ENCODE measurements around the gene PPBP.
"Not testable (repeated sequence)": the region's sequence is repeated elsewhere in the genome, so short reads cannot be mapped to it uniquely, and the experiment has no call there.

PPBP gene

GRCh38 chr4:73991742-73992000 is 3.7 kb upstream of the PPBP start:
- FAIRE-seq = no peak

- no peak for FAIRE-seq
Observed at GRCh38 chr4:73990988-73991741, 3.2 kb upstream of the PPBP start.

GRCh38 chr4:73989928-73990327 is 1.9 kb upstream of the PPBP start:
- no peak for FAIRE-seq

- no peak for FAIRE-seq
Observed at GRCh38 chr4:73989031-73989430, 1.0 kb upstream of the PPBP start.

GRCh38 chr4:73985528-73985852 is 2.5 kb downstream of the PPBP start:
- no peak for FAIRE-seq

GRCh38 chr4:73984736-73985527 is 3.1 kb downstream of the PPBP start:
- no peak for FAIRE-seq

DNA sequence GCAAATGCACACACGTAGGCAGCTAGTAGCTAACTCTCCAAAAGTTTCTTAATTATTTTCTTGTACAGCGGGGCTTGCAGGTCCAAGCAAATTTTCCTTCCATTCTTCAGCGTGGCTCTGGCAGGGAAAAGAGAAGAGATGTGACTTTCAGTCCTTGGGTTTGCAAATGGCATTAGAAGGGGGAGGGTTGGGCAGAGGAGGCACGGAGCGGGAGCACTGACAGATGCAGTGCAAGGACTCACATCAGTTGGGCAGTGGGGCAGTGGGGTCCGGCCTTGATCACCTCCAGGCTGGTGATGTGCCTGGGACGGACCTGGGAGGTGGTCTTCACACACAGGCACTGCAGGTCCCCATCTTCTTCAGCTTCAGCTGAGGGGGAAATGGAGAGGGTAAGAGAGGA is 6.8 kb downstream of the PPBP start:
- FAIRE-seq = not testable (repeated sequence)

DNA sequence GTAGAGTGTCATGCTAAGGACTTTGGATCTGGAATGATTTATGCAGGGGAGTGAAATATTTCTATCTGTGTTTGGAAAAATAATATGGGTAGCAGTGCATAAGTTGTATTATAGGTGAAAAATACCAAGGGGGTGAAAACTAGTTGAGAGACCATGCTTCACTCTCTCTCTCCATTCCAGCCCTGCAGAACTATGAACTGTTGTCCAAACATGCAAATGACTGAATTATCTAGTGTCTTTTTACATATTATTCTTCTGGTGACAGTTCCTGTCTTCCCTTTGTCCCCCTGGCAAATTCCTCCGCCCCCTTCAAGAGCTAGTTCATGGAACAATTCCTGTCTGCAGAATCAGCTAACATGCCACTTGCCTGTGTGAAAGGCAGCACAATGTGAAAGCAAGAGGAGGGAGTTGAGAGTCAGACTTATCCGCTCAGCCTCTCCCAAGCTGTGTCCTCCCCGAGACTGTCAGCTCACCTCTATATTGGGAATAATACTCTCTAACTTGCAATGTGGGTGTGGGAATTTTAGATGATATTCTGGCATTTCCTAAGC is 8.5 kb downstream of the PPBP start:
- no peak for FAIRE-seq

GRCh38 chr4:73978886-73979285 is 9.1 kb downstream of the PPBP start:
- no peak for FAIRE-seq

GRCh38 chr4:73976716-73977115 is 11.3 kb downstream of the PPBP start:
- no peak for FAIRE-seq

- FAIRE-seq = no peak
Observed at GRCh38 chr4:73976217-73976616, 11.8 kb downstream of the PPBP start.

DNA sequence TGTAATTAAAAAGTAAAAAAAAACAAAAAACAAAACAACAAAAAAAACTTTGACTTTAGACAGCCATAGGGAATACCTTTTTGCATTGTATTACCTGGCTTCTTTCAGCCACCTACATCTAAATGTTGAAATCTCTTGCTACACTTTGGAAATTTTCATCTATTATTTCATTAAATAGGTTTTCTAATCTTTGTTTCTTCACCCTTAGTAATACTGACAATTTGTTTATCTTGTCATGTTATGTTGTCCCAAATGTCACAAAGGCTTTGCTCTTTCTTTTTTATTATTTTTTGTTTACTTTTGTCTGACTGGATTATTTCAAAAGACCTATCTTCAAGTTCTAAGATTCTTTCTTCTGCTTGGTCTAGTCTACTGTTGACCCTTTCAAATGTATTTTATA is 13.6 kb downstream of the PPBP start:
- FAIRE-seq = no peak

DNA sequence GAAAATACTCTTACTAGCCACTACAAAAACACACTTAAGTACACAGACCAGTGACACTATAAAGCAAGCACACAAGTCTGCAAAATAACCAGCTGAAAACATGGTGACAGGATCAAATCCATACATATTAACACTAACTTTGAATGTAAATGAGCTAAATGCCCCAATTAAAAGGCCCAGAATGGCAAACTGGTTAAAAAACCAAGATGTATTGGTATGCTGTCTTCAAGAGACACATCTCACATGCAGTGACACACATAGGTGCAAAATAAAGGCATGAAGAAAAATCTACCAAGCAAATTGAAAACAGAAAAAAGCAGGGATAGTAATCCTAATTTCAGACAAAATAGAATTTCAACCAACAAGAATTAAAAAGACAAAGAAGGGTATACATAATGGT is 17.0 kb downstream of the PPBP start:
- no peak for FAIRE-seq

DNA sequence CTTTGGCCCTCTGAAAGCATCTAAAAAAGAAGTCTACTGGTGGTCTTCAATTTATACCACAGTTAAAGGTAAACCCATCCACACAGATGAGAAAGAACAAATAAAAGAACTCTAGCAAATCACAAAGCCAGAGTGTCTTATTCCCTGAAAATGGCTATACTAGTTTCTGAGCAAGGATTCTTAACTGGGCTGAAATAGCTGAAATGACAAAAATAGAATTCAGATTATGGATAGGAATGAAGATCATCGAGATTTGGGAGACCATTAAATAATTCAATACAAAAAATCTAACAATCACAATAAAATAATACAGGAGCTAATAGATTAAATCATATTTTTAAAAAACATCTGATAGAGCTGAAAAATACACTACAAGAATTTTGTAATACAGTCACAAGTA is 18.0 kb downstream of the PPBP start:
- FAIRE-seq = no peak

DNA sequence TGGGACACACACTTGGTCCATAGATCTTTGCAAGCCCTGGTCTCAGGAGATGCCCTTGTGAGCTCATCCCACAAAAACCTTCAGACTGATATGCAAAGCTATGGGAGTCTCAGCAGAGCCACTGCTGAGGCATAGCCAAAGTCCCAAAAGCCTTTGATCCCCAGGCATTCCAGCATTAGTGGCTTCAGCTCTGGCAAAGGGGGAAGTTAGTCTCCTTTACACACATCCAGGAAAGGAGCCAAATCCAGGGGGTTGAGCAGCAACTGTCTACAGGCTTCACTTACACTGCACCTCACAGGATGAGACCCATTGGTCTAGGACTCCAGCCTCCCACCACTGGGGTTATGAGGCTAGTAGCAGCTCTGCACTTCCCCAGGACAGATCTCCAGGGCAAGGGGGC is 20.1 kb downstream of the PPBP start:
- FAIRE-seq = no peak

DNA sequence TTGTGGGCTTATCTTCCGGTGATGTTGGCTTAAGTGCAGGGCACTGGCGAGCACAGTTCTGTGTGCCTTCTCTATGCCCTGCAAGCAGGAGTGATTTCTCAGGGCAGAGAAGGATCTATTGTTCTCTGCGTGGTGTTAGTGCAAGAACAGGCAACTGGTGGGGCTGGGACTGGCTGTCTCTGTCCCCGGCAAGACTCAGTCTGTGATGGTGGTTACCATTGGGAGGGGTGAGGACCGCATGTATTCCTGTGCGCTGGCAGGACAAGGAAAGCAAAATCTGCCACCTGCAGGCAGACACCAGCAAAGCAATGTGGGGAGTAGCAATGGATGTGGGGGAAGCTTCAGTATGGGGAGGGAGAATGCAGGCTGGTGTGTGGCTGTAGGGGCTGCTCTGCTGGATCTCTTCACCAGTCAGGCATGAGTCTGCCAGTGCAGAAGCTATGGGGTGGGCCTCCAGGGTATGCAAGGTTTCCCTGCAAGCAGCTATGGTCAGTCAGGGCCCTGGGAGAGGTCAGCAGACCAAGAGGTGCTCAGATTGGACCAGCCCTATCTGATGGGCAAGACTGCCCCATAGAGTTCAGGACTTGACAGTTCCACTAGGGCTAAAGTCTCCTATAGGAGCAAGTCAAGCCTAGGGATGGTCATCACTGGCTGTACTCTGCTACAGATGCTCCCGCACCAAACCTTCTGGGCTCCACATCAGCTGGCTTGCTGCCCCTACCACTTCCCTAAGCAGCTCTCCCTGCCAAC is 23.0 kb downstream of the PPBP start:
- FAIRE-seq = no peak

DNA sequence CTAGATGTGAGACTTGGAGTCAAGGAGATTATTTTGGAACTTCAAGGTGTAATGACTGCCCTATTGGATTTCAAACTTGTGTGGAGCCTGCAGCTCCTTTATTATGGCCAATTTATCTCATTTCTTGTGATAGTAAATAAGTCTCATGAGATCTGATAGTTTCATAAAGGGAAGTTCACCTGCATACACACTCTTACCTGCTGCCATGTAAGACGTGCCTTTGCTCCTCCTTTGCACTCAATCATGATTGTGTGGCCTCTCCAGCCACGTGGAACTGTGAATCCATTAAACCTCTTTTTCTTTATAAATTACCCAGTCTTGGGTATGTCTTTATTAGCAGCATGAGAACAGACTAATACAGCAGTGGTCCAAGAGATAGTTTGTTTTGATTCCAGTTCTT is 25.3 kb downstream of the PPBP start:
- no peak for FAIRE-seq

- FAIRE-seq = not testable (repeated sequence)
Observed at GRCh38 chr4:73959041-73959440, 28.9 kb downstream of the PPBP start.

DNA sequence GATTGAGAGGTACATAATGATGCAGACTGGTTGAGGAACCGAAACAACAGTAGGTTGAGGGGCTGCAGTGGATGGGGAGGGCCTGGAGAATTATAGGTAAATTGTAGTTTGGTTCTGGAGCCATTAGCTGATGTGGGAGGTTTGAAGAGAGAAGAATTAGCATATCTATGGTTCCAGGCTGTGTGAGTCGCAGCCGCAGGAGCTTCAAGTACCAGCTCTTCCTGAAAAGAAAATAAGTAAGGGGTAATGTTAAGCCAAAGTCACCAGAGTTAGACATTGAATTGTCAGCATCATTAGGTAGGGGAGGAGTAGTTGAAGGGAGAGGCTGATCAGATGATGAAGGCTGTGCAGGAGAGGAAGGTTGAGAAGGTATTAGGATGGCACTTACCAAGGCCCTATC is 35.6 kb downstream of the PPBP start:
- FAIRE-seq = no peak

GRCh38 chr4:73950376-73950920 is 37.5 kb downstream of the PPBP start:
- FAIRE-seq = not testable (repeated sequence)

GRCh38 chr4:73948990-73949706 is 38.8 kb downstream of the PPBP start:
- FAIRE-seq = no peak

DNA sequence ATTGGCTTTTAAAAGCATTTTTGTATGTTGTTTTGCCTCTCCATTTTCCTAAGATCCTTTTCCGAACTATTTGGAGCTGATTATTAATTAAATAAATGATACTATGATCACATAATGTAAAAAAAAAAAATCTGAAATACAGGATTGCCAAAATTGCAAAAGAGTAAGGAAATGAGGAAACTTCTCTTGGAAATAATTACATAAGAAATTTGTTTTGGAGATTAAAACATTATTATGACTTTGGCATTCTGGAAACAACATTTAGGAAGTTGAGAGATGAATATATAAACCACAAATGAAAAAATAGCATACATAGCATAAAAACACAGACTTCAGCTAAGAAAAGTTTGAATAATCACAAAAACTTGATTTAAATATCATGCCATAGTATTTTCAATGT is 39.7 kb downstream of the PPBP start:
- FAIRE-seq = no peak
